ENCODE data around the gene GGT6.

The GGT6 gene

GRCh38 chr17:4576161-4576558, 15.8 kb upstream of the GGT6 start:
- no peak for DNase-seq

GRCh38 chr17:4574448-4575045, 14.2 kb upstream of the GGT6 start:
- no peak for DNase-seq

GRCh38 chr17:4573669-4574068, 13.3 kb upstream of the GGT6 start:
- DNase-seq = no peak

- no peak for DNase-seq
These were observed 12.7 kb upstream of the GGT6 start for GRCh38 chr17:4573115-4573514.

- DNase-seq = no peak
These were observed 11.8 kb upstream of the GGT6 start for GRCh38 chr17:4572131-4572530.

- no peak for DNase-seq
These were observed 9.2 kb upstream of the GGT6 start for GRCh38 chr17:4569591-4569990.

- DNase-seq = peak in 25 of 56 donors; percentile 3 to 46 (median 21)
These were observed 6.4 kb upstream of the GGT6 start for GRCh38 chr17:4566785-4567184.

GRCh38 chr17:4565209-4566141, 5.1 kb upstream of the GGT6 start:
- DNase-seq = peak in 41 of 56 donors; percentile 9 to 77 (median 30)

GRCh38 chr17:4562015-4562969, 1.9 kb upstream of the GGT6 start:
- DNase-seq = no peak

GRCh38 chr17:4560837-4561256, 470 bp upstream of the GGT6 start:
- DNase-seq = no peak

GRCh38 chr17:4559966-4560365, 411 bp downstream of the GGT6 start:
- no peak for DNase-seq

- no peak for DNase-seq
These were observed 1.1 kb downstream of the GGT6 start for GRCh38 chr17:4559139-4559791.

GRCh38 chr17:4558347-4558971, 1.9 kb downstream of the GGT6 start:
- no peak for DNase-seq

GRCh38 chr17:4557626-4558346, 2.6 kb downstream of the GGT6 start:
- no peak for DNase-seq

GRCh38 chr17:4556996-4557395, 3.4 kb downstream of the GGT6 start:
- no peak for DNase-seq

- DNase-seq = no peak
These were observed 4.3 kb downstream of the GGT6 start for GRCh38 chr17:4555873-4556759.

GRCh38 chr17:4554997-4555799, 5.2 kb downstream of the GGT6 start, which contains the start of gene MYBBP1A:
Gene MYBBP1A, minus strand, starts transcription at chr17:4555384. Its CDS starts 60 bp downstream, at chr17:4555324.
- peak; percentile 54 to 97 (median 89) for DNase-seq
